ENCODE results near the gene LAMA5.

DNA sequence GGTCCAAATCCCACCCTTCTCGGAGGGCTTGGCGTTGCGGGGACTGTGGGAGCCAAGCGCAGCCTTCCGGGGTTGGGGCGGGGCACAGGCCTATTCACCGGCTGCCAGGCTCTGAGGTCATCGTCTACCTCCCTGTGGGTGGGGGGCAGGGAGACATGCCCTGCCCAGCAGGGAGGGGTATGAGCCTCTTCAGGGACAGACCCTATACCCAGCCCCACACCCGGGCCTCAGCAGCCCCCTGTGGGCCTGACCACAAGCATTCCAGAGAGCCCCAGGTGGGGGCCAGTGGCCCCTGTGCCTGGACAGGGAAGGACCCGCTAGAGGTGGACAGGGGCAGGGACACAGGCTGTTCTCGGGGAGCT, 11.6 kb downstream of the LAMA5 start:
- TF ChIP-seq, protein P1, sequence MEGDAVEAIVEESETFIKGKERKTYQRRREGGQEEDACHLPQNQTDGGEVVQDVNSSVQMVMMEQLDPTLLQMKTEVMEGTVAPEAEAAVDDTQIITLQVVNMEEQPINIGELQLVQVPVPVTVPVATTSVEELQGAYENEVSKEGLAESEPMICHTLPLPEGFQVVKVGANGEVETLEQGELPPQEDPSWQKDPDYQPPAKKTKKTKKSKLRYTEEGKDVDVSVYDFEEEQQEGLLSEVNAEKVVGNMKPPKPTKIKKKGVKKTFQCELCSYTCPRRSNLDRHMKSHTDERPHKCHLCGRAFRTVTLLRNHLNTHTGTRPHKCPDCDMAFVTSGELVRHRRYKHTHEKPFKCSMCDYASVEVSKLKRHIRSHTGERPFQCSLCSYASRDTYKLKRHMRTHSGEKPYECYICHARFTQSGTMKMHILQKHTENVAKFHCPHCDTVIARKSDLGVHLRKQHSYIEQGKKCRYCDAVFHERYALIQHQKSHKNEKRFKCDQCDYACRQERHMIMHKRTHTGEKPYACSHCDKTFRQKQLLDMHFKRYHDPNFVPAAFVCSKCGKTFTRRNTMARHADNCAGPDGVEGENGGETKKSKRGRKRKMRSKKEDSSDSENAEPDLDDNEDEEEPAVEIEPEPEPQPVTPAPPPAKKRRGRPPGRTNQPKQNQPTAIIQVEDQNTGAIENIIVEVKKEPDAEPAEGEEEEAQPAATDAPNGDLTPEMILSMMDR (conservative IDR thresholded peaks at IDR 0.05; ENCODE audit: low read depth in 2 of 2), result no peak
- TF ChIP-seq EZH2phosphoT487 (IDR thresholded peaks at IDR 0.05; ENCODE audit: unreplicated experiment) (no peak), EZH2 (IDR thresholded peaks at IDR 0.05; ENCODE audit: low read depth, unreplicated experiment) (no peak), POLR2AphosphoS5 (IDR thresholded peaks at IDR 0.05; ENCODE audit: low read depth) (no peak; the same call in 1 of the 2 replicates), JUNB (IDR thresholded peaks at IDR 0.05; ENCODE audit: unreplicated experiment) (no peak), CREB1 (CRISPR knock-in tag; IDR thresholded peaks at IDR 0.05; ENCODE audit: low read depth) (0 out of 2 replicates have a peak, but pooled peaks have one; percentile 27), ZNF114 (CRISPR knock-in tag; IDR thresholded peaks at IDR 0.05) (no peak), ZNF331 (CRISPR knock-in tag; IDR thresholded peaks at IDR 0.05; ENCODE audit: low read depth) (no peak), NANOG (IDR thresholded peaks at IDR 0.05; ENCODE audit: borderline replicate concordance) (no peak), STAT1 (IDR thresholded peaks at IDR 0.05; ENCODE audit: unreplicated experiment) (no peak)
- TF ChIP-seq, protein P2, sequence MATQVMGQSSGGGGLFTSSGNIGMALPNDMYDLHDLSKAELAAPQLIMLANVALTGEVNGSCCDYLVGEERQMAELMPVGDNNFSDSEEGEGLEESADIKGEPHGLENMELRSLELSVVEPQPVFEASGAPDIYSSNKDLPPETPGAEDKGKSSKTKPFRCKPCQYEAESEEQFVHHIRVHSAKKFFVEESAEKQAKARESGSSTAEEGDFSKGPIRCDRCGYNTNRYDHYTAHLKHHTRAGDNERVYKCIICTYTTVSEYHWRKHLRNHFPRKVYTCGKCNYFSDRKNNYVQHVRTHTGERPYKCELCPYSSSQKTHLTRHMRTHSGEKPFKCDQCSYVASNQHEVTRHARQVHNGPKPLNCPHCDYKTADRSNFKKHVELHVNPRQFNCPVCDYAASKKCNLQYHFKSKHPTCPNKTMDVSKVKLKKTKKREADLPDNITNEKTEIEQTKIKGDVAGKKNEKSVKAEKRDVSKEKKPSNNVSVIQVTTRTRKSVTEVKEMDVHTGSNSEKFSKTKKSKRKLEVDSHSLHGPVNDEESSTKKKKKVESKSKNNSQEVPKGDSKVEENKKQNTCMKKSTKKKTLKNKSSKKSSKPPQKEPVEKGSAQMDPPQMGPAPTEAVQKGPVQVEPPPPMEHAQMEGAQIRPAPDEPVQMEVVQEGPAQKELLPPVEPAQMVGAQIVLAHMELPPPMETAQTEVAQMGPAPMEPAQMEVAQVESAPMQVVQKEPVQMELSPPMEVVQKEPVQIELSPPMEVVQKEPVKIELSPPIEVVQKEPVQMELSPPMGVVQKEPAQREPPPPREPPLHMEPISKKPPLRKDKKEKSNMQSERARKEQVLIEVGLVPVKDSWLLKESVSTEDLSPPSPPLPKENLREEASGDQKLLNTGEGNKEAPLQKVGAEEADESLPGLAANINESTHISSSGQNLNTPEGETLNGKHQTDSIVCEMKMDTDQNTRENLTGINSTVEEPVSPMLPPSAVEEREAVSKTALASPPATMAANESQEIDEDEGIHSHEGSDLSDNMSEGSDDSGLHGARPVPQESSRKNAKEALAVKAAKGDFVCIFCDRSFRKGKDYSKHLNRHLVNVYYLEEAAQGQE (IDR thresholded peaks at IDR 0.05; ENCODE audit: unreplicated experiment), result no peak
- TF ChIP-seq, protein P3, sequence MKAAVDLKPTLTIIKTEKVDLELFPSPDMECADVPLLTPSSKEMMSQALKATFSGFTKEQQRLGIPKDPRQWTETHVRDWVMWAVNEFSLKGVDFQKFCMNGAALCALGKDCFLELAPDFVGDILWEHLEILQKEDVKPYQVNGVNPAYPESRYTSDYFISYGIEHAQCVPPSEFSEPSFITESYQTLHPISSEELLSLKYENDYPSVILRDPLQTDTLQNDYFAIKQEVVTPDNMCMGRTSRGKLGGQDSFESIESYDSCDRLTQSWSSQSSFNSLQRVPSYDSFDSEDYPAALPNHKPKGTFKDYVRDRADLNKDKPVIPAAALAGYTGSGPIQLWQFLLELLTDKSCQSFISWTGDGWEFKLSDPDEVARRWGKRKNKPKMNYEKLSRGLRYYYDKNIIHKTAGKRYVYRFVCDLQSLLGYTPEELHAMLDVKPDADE (IDR thresholded peaks at IDR 0.05), result no peak
- TF ChIP-seq, protein P4, sequence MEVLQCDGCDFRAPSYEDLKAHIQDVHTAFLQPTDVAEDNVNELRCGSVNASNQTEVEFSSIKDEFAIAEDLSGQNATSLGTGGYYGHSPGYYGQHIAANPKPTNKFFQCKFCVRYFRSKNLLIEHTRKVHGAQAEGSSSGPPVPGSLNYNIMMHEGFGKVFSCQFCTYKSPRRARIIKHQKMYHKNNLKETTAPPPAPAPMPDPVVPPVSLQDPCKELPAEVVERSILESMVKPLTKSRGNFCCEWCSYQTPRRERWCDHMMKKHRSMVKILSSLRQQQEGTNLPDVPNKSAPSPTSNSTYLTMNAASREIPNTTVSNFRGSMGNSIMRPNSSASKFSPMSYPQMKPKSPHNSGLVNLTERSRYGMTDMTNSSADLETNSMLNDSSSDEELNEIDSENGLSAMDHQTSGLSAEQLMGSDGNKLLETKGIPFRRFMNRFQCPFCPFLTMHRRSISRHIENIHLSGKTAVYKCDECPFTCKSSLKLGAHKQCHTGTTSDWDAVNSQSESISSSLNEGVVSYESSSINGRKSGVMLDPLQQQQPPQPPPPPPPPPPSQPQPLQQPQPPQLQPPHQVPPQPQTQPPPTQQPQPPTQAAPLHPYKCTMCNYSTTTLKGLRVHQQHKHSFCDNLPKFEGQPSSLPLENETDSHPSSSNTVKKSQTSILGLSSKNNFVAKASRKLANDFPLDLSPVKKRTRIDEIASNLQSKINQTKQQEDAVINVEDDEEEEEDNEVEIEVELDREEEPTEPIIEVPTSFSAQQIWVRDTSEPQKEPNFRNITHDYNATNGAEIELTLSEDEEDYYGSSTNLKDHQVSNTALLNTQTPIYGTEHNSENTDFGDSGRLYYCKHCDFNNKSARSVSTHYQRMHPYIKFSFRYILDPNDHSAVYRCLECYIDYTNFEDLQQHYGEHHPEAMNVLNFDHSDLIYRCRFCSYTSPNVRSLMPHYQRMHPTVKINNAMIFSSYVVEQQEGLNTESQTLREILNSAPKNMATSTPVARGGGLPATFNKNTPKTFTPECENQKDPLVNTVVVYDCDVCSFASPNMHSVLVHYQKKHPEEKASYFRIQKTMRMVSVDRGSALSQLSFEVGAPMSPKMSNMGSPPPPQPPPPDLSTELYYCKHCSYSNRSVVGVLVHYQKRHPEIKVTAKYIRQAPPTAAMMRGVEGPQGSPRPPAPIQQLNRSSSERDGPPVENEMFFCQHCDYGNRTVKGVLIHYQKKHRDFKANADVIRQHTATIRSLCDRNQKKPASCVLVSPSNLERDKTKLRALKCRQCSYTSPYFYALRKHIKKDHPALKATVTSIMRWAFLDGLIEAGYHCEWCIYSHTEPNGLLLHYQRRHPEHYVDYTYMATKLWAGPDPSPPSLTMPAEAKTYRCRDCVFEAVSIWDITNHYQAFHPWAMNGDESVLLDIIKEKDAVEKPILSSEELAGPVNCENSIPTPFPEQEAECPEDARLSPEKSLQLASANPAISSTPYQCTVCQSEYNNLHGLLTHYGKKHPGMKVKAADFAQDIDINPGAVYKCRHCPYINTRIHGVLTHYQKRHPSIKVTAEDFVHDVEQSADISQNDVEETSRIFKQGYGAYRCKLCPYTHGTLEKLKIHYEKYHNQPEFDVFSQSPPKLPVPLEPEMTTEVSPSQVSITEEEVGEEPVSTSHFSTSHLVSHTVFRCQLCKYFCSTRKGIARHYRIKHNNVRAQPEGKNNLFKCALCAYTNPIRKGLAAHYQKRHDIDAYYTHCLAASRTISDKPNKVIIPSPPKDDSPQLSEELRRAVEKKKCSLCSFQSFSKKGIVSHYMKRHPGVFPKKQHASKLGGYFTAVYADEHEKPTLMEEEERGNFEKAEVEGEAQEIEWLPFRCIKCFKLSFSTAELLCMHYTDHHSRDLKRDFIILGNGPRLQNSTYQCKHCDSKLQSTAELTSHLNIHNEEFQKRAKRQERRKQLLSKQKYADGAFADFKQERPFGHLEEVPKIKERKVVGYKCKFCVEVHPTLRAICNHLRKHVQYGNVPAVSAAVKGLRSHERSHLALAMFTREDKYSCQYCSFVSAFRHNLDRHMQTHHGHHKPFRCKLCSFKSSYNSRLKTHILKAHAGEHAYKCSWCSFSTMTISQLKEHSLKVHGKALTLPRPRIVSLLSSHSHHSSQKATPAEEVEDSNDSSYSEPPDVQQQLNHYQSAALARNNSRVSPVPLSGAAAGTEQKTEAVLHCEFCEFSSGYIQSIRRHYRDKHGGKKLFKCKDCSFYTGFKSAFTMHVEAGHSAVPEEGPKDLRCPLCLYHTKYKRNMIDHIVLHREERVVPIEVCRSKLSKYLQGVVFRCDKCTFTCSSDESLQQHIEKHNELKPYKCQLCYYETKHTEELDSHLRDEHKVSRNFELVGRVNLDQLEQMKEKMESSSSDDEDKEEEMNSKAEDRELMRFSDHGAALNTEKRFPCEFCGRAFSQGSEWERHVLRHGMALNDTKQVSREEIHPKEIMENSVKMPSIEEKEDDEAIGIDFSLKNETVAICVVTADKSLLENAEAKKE (CRISPR knock-in tag; IDR thresholded peaks at IDR 0.05), result no peak

Measured in GM23338 (cell line).